ENCODE data around the gene IPCEF1. TPM values are rescaled to one million over a fixed set of nuclear protein-coding genes. Genes with fewer than 3 reads are reported as not detected.

Gene IPCEF1
- total and polyA plus RNA-seq, 2 of the 4 experiments (the other 2 are of a cell fraction): under 0.01 to 0.03 TPM

DNA sequence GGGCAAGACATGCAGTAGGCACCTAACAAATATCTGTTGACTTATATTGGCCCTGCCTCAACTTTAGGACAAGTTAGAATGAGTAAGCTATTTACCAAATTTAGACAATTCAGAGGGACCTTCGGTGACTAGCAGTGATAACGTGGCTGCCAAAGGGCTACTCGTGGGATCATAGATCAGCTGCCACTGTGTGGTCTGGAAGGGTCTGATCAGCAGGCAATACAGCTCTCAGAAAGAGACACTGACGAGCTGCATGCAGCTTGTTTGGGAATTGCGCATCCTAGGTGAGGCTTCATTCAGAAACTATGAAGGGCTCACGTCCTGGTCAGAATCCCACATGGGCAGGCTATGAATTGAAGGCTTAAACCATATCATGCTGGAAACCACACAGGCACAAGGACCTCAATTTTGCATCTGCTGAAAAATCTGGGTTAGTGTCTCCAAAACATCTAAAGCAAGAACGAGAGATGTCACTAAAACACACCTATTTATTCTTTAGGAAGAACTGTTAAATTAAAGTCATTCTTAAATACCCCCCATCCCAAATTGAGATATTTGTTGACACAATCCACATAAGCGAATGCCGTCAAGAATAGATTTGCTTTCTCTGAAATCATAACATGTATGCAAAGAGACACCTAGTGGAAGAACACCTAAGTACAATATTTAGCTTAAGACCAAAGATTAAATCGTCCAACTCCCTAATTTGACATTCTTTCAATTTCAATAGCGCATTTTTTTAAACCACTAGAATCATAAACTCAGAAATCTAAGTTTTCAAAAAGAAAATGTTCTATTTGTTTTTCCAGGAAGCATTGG is 79.6 kb downstream of the IPCEF1 start:
- intact Hi-C loops (cut with micrococcal nuclease): loop anchor here (1.0 to 5.0 kb wide), 2 partner anchors 123 to 125 kb away; no protein-coding TSS in a partner anchor
- Histone ChIP-seq H2BK5ac (ENCODE audit: low read depth, low read length, poor library complexity, severe bottlenecking) (no peak overlapping the region), H4K20me1 (ENCODE audit: insufficient read depth, low read length) (no peaks in the 10 kb centered on the region), H3K56ac (ENCODE audit: extremely low read depth, insufficient read depth, low read length) (no peak overlapping the region), H2BK15ac (ENCODE audit: low read depth, low read length) (no peak overlapping the region), H3K23ac (ENCODE audit: low read depth, low read length) (no peak overlapping the region), H3K9me3 (ENCODE audit: control insufficient read depth, insufficient read depth, low read length) (no peaks in the 10 kb centered on the region), H4K5ac (ENCODE audit: low read depth, low read length) (no peak overlapping the region), H4K91ac (ENCODE audit: insufficient read depth, low read depth, low read length) (no peak overlapping the region), H2BK120ac (ENCODE audit: low read depth, low read length) (peak overlapping the region; percentile 1; the same call in 1 of the 2 replicates), H3K27me3 (ENCODE audit: control insufficient read depth, insufficient read depth, low read length) (no peaks in the 10 kb centered on the region), H3K9me1 (ENCODE audit: insufficient read depth, low read length) (no peaks in the 10 kb centered on the region), H3K14ac (replicated peaks; ENCODE audit: low read depth, low read length) (no peak overlapping the region), H3K4me3 (ENCODE audit: insufficient read depth, low read depth, low read length) (no peak overlapping the region), H2BK20ac (ENCODE audit: low read depth, low read length) (peak overlapping the region; percentile 45; the same call in 1 of the 2 replicates), H2AFZ (replicated peaks; ENCODE audit: low read length, poor library complexity) (peak overlapping the region; percentile 6), H4K8ac (ENCODE audit: low read depth in 2 of 2, low read length in 2 of 2) (no peak overlapping the region), H3K36me3 (ENCODE audit: control insufficient read depth, insufficient read depth, low read length) (no peaks in the 10 kb centered on the region), H2AK5ac (ENCODE audit: low read depth, low read length) (0 out of 2 replicates have a peak overlapping the region, but pooled peaks have one; percentile 21), H3K18ac (ENCODE audit: low read depth, low read length) (no peak overlapping the region), H3K27ac (ENCODE audit: insufficient read depth, low read length) (no peak overlapping the region), H3K4me1 (ENCODE audit: control insufficient read depth, insufficient read depth, low read length) (peaks cover 3% of the 10 kb centered on the region), H3K4me2 (ENCODE audit: low read depth, low read length) (peak overlapping the region; percentile 8; the same call in 1 of the 2 replicates), H3K79me1 (ENCODE audit: low read depth in 1 of 2, low read length in 2 of 2) (no peaks in the 10 kb centered on the region), H3K4ac (ENCODE audit: low read depth, low read length) (peak overlapping the region; percentile 3; the same call in 1 of the 2 replicates), H2AK9ac (replicated peaks; ENCODE audit: low read depth, low read length, poor library complexity) (no peak overlapping the region), H3K9ac (ENCODE audit: low read depth, low read length) (no peak overlapping the region)
- 57% methylated on average over 5 of the region's 11 CpGs; no CpG with 5 or more reads in 1 of the 2 experiments for WGBS, 2 experiments (ENCODE audit: extremely low coverage in 2 of 2, insufficient read length in 1 of 2)
- peak; percentile 85 for ATAC-seq (ENCODE audit: low read depth)
- no TSS peak for BruUV-seq (replicated peaks)
- ChIA-PET POLR2A (ENCODE audit: unreplicated experiment) (interaction anchor here (0.5 kb wide), 1 partner anchor 12 kb away, joined by 11 read pairs; no protein-coding TSS in a partner anchor), CTCF (interaction anchor here (0.6 to 2.2 kb wide), 15 partner anchors 9 to 218 kb away, joined by 3 to 12 read pairs (median 4); no protein-coding TSS in a partner anchor)
- no peak for TF ChIP-seq FOS (IDR thresholded peaks at IDR 0.05; ENCODE audit: low read depth, low read length)
- TF ChIP-seq, protein P1, sequence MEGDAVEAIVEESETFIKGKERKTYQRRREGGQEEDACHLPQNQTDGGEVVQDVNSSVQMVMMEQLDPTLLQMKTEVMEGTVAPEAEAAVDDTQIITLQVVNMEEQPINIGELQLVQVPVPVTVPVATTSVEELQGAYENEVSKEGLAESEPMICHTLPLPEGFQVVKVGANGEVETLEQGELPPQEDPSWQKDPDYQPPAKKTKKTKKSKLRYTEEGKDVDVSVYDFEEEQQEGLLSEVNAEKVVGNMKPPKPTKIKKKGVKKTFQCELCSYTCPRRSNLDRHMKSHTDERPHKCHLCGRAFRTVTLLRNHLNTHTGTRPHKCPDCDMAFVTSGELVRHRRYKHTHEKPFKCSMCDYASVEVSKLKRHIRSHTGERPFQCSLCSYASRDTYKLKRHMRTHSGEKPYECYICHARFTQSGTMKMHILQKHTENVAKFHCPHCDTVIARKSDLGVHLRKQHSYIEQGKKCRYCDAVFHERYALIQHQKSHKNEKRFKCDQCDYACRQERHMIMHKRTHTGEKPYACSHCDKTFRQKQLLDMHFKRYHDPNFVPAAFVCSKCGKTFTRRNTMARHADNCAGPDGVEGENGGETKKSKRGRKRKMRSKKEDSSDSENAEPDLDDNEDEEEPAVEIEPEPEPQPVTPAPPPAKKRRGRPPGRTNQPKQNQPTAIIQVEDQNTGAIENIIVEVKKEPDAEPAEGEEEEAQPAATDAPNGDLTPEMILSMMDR (conservative IDR thresholded peaks at IDR 0.05; ENCODE audit: low read depth, low read length): peak; percentile 55
- TF ChIP-seq MAFK (IDR thresholded peaks at IDR 0.05; ENCODE audit: low read depth, low read length): no peak
- TF ChIP-seq SMC3 (IDR thresholded peaks at IDR 0.05; ENCODE audit: low read depth, low read length): peak; percentile 42
- no peak for TF ChIP-seq POLR2A (IDR thresholded peaks at IDR 0.05; ENCODE audit: low read depth, low read length)
- TF ChIP-seq BHLHE40 (IDR thresholded peaks at IDR 0.05; ENCODE audit: low read depth, low read length): no peak
- TF ChIP-seq CEBPB (IDR thresholded peaks at IDR 0.05; ENCODE audit: low read depth, low read length): no peak
- TF ChIP-seq, protein P2, sequence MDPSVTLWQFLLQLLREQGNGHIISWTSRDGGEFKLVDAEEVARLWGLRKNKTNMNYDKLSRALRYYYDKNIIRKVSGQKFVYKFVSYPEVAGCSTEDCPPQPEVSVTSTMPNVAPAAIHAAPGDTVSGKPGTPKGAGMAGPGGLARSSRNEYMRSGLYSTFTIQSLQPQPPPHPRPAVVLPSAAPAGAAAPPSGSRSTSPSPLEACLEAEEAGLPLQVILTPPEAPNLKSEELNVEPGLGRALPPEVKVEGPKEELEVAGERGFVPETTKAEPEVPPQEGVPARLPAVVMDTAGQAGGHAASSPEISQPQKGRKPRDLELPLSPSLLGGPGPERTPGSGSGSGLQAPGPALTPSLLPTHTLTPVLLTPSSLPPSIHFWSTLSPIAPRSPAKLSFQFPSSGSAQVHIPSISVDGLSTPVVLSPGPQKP (IDR thresholded peaks at IDR 0.05; ENCODE audit: borderline replicate concordance, low read depth, low read length): no peak
- TF ChIP-seq RAD21 (IDR thresholded peaks at IDR 0.05; ENCODE audit: low read length): peak; percentile 54
- TF ChIP-seq MAZ (IDR thresholded peaks at IDR 0.05; ENCODE audit: borderline replicate concordance, low read depth, low read length): no peak
- TF ChIP-seq RFX5 (IDR thresholded peaks at IDR 0.05; ENCODE audit: low read depth, low read length): no peak
- no peak for TF ChIP-seq CHD1 (IDR thresholded peaks at IDR 0.05; ENCODE audit: low read depth, low read length)
- no peak for TF ChIP-seq MXI1 (IDR thresholded peaks at IDR 0.05; ENCODE audit: borderline replicate concordance, low read depth, low read length)
- no peak for TF ChIP-seq RCOR1 (IDR thresholded peaks at IDR 0.05; ENCODE audit: insufficient replicate concordance, low read length)
- no peak for TF ChIP-seq NFE2L2 (IDR thresholded peaks at IDR 0.05; ENCODE audit: low read depth, low read length)
- in situ Hi-C loops (cut with MboI; ENCODE audit: low sequenced_read_pairs): no loop called here
- dilution Hi-C loops (cut with HindIII; ENCODE audit: low sequenced_read_pairs, unreplicated experiment): no loop called here
- DNase-seq: peak; percentile 50
